Keratinocyte (primary cell): ENCODE data around the gene C4BPA.

Source experiments
- EZH2 ChIP-seq: IDR thresholded peaks from one replicate; pipeline ENCODE4 v1.6.1; 2012; ENCODE audit warnings: inconsistent platforms, mild to moderate bottlenecking, low read length, moderate library complexity
- TF ChIP-seq, protein P1 (sequence below), 3 experiments: IDR thresholded peaks in 1 of 3; conservative IDR thresholded peaks in 1 of 3; optimal IDR thresholded peaks in 1 of 3; 2 replicates in 2 of 3; 3 replicates in 1 of 3; pipeline versions ENCODE3 to v1.5.1; 2011; ENCODE audit warnings: low read length in 3 of 3, mild to moderate bottlenecking in 3 of 3, moderate library complexity in 2 of 3, control low read depth in 1 of 3, inconsistent platforms in 1 of 3; ENCODE audit not compliant: insufficient read depth in 2 of 3; ENCODE audit errors: extremely low read depth in 1 of 3

DNA sequence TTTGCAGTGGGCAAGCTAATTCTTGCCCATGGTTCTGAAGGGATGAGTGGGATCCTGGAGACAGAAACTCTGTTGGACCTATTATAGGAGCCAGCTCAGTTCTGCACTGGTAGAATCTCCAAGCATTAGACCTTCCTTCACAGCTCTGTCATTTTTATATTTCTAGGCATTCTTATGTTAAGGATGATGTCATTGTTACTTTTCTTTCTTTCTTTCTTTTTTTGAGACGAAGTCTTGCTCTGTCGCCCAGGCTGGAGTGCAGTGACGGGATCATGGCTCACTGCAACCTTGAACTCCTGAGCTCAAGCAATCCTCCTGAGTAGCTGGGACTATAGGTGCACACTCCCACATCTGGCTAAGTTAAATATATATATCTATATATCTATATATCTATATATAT is 43.4 kb upstream of the C4BPA start:
- TF ChIP-seq, protein P1, sequence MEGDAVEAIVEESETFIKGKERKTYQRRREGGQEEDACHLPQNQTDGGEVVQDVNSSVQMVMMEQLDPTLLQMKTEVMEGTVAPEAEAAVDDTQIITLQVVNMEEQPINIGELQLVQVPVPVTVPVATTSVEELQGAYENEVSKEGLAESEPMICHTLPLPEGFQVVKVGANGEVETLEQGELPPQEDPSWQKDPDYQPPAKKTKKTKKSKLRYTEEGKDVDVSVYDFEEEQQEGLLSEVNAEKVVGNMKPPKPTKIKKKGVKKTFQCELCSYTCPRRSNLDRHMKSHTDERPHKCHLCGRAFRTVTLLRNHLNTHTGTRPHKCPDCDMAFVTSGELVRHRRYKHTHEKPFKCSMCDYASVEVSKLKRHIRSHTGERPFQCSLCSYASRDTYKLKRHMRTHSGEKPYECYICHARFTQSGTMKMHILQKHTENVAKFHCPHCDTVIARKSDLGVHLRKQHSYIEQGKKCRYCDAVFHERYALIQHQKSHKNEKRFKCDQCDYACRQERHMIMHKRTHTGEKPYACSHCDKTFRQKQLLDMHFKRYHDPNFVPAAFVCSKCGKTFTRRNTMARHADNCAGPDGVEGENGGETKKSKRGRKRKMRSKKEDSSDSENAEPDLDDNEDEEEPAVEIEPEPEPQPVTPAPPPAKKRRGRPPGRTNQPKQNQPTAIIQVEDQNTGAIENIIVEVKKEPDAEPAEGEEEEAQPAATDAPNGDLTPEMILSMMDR (optimal IDR thresholded peaks at IDR 0.05 in 1 of 3, IDR thresholded peaks at IDR 0.05 in 1 of 3, conservative IDR thresholded peaks at IDR 0.05 in 1 of 3; ENCODE audit: extremely low read depth in 1 of 3, insufficient read depth in 2 of 3, low read length in 3 of 3): no peak
- TF ChIP-seq EZH2: no peak
